ENCODE measurements around the gene MERTK. TPM values are rescaled to one million over a fixed set of nuclear protein-coding genes. Genes with fewer than 3 reads are reported as not detected.

The MERTK gene
- total and polyA plus RNA-seq, 2 of the 13 experiments (the other 11 are each of a cell fraction or from before 2014, with no cell fraction given): 37.3 to 44.7 TPM

GRCh38 chr2:112021781-112022231, 123.4 kb downstream of the MERTK start (continued):
- TF ChIP-seq ZNF770 (CRISPR knock-in tag; IDR thresholded peaks at IDR 0.05) (no peak), ZNF441 (CRISPR knock-in tag; IDR thresholded peaks at IDR 0.05; ENCODE audit: borderline replicate concordance) (no peak), ZNF776 (CRISPR knock-in tag; IDR thresholded peaks at IDR 0.05) (no peak)

- 95% methylated on average over 5 of the region's 5 CpGs for WGBS (ENCODE audit: low lambda C conversion rate)
- Histone ChIP-seq H3K27me3 (ENCODE audit: control insufficient read depth in 1 of 2, insufficient read depth in 2 of 2, low read length in 2 of 2) (no peaks in the 10 kb centered on the region), H3K4me1 (ENCODE audit: insufficient read depth, low read length) (peaks cover 14% of the 10 kb centered on the region), H3K9ac (ENCODE audit: insufficient read depth, low read depth, low read length) (no peak overlapping the region), H2AFZ (ENCODE audit: low read length) (no peak overlapping the region), H3K4me2 (ENCODE audit: low read depth, low read length) (no peak overlapping the region), H3K4me3 (replicated peaks in 1 of 3; ENCODE audit: insufficient read depth in 1 of 3, low read depth in 2 of 3, low read length in 3 of 3) (no peak overlapping the region), H4K20me1 (ENCODE audit: insufficient read depth, low read length) (no peaks in the 10 kb centered on the region), H3K9me3 (ENCODE audit: low read length) (no peaks in the 10 kb centered on the region), H3K36me3 (replicated peaks in 1 of 2; ENCODE audit: control insufficient read depth in 1 of 2, insufficient read depth in 2 of 2, low read length in 2 of 2) (peaks cover 35 to 53% of the 10 kb centered on the region in 2 experiments), H3K27ac (ENCODE audit: extremely low read length, insufficient read depth, low read length) (no peak overlapping the region), H3K79me2 (ENCODE audit: insufficient read depth, low read length) (no peaks in the 10 kb centered on the region)
- POLR2A ChIA-PET: no interaction called here
- ATAC-seq: no peak
- TF ChIP-seq FLYWCH1 (CRISPR knock-in tag; IDR thresholded peaks at IDR 0.05) (no peak), RBM22 (optimal IDR thresholded peaks at IDR 0.05; ENCODE audit: low read length) (peak; percentile 79), MXD3 (CRISPR knock-in tag; IDR thresholded peaks at IDR 0.05) (no peak), KDM6A (CRISPR knock-in tag; IDR thresholded peaks at IDR 0.05; ENCODE audit: low read depth) (no peak), ZNF234 (CRISPR knock-in tag; conservative IDR thresholded peaks at IDR 0.05) (no peak)
- BruUV-seq (replicated peaks): no TSS peak
- in situ Hi-C loops (cut with HindIII; ENCODE audit: extremely low pct_ligation_motif_present, low pct_unique_long_range_greater_than_20kb): no loop called here
- CTCF ChIA-PET (ENCODE audit: low intra/inter-chr PET ratio, low total read pairs): no interaction called here
- DNase-seq (ENCODE audit: low spot score): no peak
- intact Hi-C loops (cut with micrococcal nuclease; ENCODE audit: unreplicated experiment): no loop called here
- FAIRE-seq: no peak
Measured at GRCh38 chr2:112023707-112024106, 125.3 kb downstream of the MERTK start.
